ENCODE data around the gene FAM237A. TPM values are rescaled to one million over a fixed set of nuclear protein-coding genes. Genes with fewer than 3 reads are reported as not detected.

Gene FAM237A
- total RNA-seq, 1 donor from 2014 or later: not detected

GRCh38 chr2:206627632-206628031 lies 14.7 kb upstream of the FAM237A start:
- TF ChIP-seq CTCF (IDR thresholded peaks at IDR 0.05; ENCODE audit: insufficient read depth, low read length, poor library complexity, severe bottlenecking): no peak
- no peak for DNase-seq (ENCODE audit: low read depth)
- peaks cover 2% of the 10 kb centered on the region for H3K27me3 ChIP-seq (ENCODE audit: control insufficient read depth, insufficient read depth, low read length)
- no peaks in the 10 kb centered on the region for H3K36me3 ChIP-seq (ENCODE audit: control insufficient read depth, insufficient read depth, low read length)
- H3K4me3 ChIP-seq (ENCODE audit: low read depth, low read length): no peak overlapping the region

GRCh38 chr2:206631340-206631739 lies 10.9 kb upstream of the FAM237A start:
- no peak overlapping the region for H3K4me3 ChIP-seq (ENCODE audit: low read depth, low read length)
- TF ChIP-seq CTCF (IDR thresholded peaks at IDR 0.05; ENCODE audit: insufficient read depth, low read length, poor library complexity, severe bottlenecking): no peak
- no peaks in the 10 kb centered on the region for H3K27me3 ChIP-seq (ENCODE audit: control insufficient read depth, insufficient read depth, low read length)
- no peak for DNase-seq (ENCODE audit: low read depth)
- H3K36me3 ChIP-seq (ENCODE audit: control insufficient read depth, insufficient read depth, low read length): no peaks in the 10 kb centered on the region

- TF ChIP-seq CTCF (IDR thresholded peaks at IDR 0.05; ENCODE audit: insufficient read depth, low read length, poor library complexity, severe bottlenecking): no peak
- Histone ChIP-seq H3K4me3 (ENCODE audit: low read depth, low read length) (no peak overlapping the region), H3K27me3 (ENCODE audit: control insufficient read depth, insufficient read depth, low read length) (no peaks in the 10 kb centered on the region), H3K36me3 (ENCODE audit: control insufficient read depth, insufficient read depth, low read length) (no peaks in the 10 kb centered on the region)
- no peak for DNase-seq (ENCODE audit: low read depth)
These were observed 7.3 kb upstream of the FAM237A start for GRCh38 chr2:206635015-206635414.

GRCh38 chr2:206639636-206640035 lies 2.7 kb upstream of the FAM237A start:
- Histone ChIP-seq H3K27me3 (ENCODE audit: control insufficient read depth, insufficient read depth, low read length) (peaks cover 18% of the 10 kb centered on the region), H3K36me3 (ENCODE audit: control insufficient read depth, insufficient read depth, low read length) (no peaks in the 10 kb centered on the region), H3K4me3 (ENCODE audit: low read depth, low read length) (no peak overlapping the region)
- DNase-seq (ENCODE audit: low read depth): no peak
- TF ChIP-seq CTCF (IDR thresholded peaks at IDR 0.05; ENCODE audit: insufficient read depth, low read length, poor library complexity, severe bottlenecking): no peak

GRCh38 chr2:206641226-206641625 lies 1.1 kb upstream of the FAM237A start:
- H3K27me3 ChIP-seq (ENCODE audit: control insufficient read depth, insufficient read depth, low read length): peaks cover 18% of the 10 kb centered on the region
- DNase-seq (ENCODE audit: low read depth): no peak
- no peak for TF ChIP-seq CTCF (IDR thresholded peaks at IDR 0.05; ENCODE audit: insufficient read depth, low read length, poor library complexity, severe bottlenecking)
- no peak overlapping the region for H3K4me3 ChIP-seq (ENCODE audit: low read depth, low read length)
- no peaks in the 10 kb centered on the region for H3K36me3 ChIP-seq (ENCODE audit: control insufficient read depth, insufficient read depth, low read length)

GRCh38 chr2:206647985-206648384 lies 5.7 kb downstream of the FAM237A start:
- H3K27me3 ChIP-seq (ENCODE audit: control insufficient read depth, insufficient read depth, low read length): peaks cover 2% of the 10 kb centered on the region
- no peak overlapping the region for H3K4me3 ChIP-seq (ENCODE audit: low read depth, low read length)
- no peaks in the 10 kb centered on the region for H3K36me3 ChIP-seq (ENCODE audit: control insufficient read depth, insufficient read depth, low read length)
- no peak for DNase-seq (ENCODE audit: low read depth)
- no peak for TF ChIP-seq CTCF (IDR thresholded peaks at IDR 0.05; ENCODE audit: insufficient read depth, low read length, poor library complexity, severe bottlenecking)

Data from kidney epithelial cell (primary cell).